ENCODE data around the gene ADGRL1. TPM values are rescaled to one million over a fixed set of nuclear protein-coding genes. Genes with fewer than 3 reads are reported as not detected.
"Not testable (repeated sequence)": the region's sequence is repeated elsewhere in the genome, so short reads cannot be mapped to it uniquely, and the experiment has no call there.

ADGRL1 gene
- polyA plus RNA-seq, 1 donor = 25.6 TPM

DNA sequence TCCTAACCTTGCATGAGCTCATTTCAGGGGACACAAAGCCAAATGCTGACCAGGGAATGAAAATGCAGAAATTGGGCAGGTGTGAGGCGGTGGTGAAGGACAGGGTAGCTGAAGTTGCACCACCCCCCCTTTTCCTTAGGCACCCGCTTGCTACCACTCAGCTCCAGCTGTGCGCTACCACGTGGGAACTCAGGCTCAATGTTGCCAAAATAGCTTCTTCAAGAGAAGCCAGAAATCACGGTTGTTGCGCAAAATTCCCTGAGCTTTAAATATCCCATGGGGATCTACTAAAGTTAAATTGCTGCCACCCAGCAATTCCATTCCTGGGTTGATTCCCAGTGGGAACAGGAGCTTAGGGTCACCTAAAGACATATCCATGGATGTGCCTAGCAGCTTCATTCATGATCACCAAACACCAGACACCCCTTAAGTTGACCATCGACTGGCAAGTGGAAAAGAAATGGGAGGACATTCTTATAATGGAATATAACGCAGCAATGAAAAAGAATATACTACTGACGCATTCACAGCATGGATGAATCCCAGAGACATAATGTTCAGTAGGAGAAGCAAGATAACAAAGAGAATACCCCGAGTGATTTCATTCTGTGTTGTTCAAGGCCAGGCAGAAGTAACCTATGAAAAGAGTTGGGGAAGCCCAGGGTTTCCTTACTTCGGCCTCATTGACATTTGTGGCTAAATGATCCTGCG, 12.8 kb upstream of the ADGRL1 start:
- Histone ChIP-seq H3K27me3 (ENCODE audit: control insufficient read depth, insufficient read depth, low read length) (no peaks in the 10 kb centered on the region), H3K4me3 (ENCODE audit: low read length) (no peak overlapping the region), H3K36me3 (ENCODE audit: control insufficient read depth, insufficient read depth, low read length) (no peaks in the 10 kb centered on the region), H3K4me1 (ENCODE audit: control insufficient read depth, insufficient read depth, low read length) (peaks cover 2% of the 10 kb centered on the region), H3K9me3 (ENCODE audit: control insufficient read depth, low read depth, low read length) (no peaks in the 10 kb centered on the region), H3K27ac (ENCODE audit: low read length) (no peak overlapping the region)
- 100% methylated on average over 2 of the region's 12 CpGs for WGBS (ENCODE audit: insufficient coverage, low lambda C conversion rate)
- DNase-seq = no peak

DNA sequence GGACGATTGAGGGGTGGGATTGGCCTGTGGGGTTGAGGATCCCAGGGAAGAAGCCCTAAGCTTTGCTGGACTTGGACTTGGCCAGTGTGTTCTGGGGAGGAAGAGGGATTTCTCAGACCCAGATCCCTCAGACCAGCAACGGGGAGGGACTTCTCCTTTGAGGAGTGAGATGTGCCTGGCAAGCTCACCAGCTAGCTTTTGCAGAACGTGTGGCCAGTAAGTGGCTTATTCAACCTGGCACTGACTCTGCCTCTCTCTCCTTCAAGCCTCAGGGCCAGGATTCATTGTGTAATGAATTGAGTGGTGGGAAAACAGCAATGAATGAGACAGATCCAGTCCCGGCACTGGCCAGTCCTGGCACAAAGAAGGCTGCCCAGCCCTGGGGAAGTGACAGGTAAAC, 11.9 kb upstream of the ADGRL1 start:
- not testable (repeated sequence) for H3K36me3 ChIP-seq (ENCODE audit: control insufficient read depth, insufficient read depth, low read length); H3K4me1 ChIP-seq (ENCODE audit: control insufficient read depth, insufficient read depth, low read length); H3K27me3 ChIP-seq (ENCODE audit: control insufficient read depth, insufficient read depth, low read length); DNase-seq; H3K9me3 ChIP-seq (ENCODE audit: control insufficient read depth, low read depth, low read length); H3K27ac ChIP-seq (ENCODE audit: low read length); H3K4me3 ChIP-seq (ENCODE audit: low read length)
- WGBS (ENCODE audit: insufficient coverage, low lambda C conversion rate) = no CpG with 5 or more reads among the region's 4 CpGs

DNA sequence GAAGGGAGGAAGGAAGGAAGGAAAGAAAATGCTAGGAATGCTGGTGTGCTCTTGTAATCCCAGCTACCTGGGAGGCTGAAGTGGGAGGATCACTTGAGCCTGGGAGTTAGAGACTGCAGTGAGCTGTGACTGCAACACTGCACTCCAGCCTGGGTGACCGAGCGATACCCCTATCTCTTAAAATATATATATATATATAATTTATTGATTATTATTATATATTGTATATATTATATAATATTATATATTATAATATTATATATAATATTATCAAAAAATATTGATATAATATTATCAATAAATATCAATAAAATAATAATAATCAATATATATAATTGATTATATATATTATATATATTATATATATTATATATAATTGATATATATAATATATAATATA, 8.6 kb upstream of the ADGRL1 start:
- Histone ChIP-seq H3K27ac (ENCODE audit: low read length) (no peak overlapping the region), H3K36me3 (ENCODE audit: control insufficient read depth, insufficient read depth, low read length) (no peaks in the 10 kb centered on the region), H3K4me1 (ENCODE audit: control insufficient read depth, insufficient read depth, low read length) (peaks cover 2% of the 10 kb centered on the region), H3K4me3 (ENCODE audit: low read length) (no peak overlapping the region), H3K27me3 (ENCODE audit: control insufficient read depth, insufficient read depth, low read length) (peaks cover 7% of the 10 kb centered on the region), H3K9me3 (ENCODE audit: control insufficient read depth, low read depth, low read length) (no peaks in the 10 kb centered on the region)
- no peak for DNase-seq
- no CpG with 5 or more reads among the region's 2 CpGs for WGBS (ENCODE audit: insufficient coverage, low lambda C conversion rate)

DNA sequence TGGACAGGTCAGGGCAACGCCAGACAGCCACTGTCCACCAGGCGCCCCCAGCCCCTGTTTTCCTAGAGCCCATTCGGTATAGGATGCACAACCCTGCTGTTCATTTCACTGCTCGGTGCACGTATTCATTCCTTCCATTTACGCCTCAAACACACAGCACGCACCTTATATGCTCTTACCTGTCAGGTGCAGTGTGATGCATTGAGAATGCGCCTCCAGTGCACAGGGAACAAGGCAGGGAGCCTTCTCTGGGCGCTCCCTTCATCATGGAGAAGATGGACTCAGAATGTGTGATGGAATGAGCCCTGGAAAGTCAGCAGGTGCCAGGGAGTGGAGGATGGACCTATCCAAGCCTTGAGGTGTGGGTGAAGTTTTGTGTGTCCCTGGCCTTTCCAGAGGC, 4.2 kb upstream of the ADGRL1 start:
- H3K27ac ChIP-seq (ENCODE audit: low read length); DNase-seq; H3K4me3 ChIP-seq (ENCODE audit: low read length); H3K9me3 ChIP-seq (ENCODE audit: control insufficient read depth, low read depth, low read length); H3K4me1 ChIP-seq (ENCODE audit: control insufficient read depth, insufficient read depth, low read length); H3K36me3 ChIP-seq (ENCODE audit: control insufficient read depth, insufficient read depth, low read length): not testable (repeated sequence)
- peaks cover 12% of the 10 kb centered on the region for H3K27me3 ChIP-seq (ENCODE audit: control insufficient read depth, insufficient read depth, low read length)
- WGBS (ENCODE audit: insufficient coverage, low lambda C conversion rate) = no CpG with 5 or more reads among the region's 9 CpGs

DNA sequence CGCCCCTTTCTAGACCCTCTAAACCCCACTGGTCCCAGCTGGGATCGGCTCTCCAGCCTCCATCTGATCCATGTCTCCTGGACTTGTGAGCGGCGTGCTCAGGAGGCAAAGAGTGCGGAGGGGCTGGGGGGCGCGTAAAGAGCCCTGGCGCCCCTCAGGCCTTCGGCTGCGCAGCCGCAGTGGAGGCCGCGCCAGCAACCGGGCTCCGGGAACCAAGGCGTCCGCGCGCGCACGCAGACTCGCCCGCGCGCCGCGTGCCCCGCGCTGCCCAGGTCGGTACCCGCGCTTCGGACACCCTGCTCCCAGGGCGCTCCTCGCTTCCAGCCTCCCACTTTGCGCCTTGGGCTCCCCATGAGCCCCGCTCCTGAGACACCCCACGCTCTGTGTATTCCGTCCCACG, 3.4 kb upstream of the ADGRL1 start:
- H3K27ac ChIP-seq (ENCODE audit: low read length); H3K9me3 ChIP-seq (ENCODE audit: control insufficient read depth, low read depth, low read length); H3K36me3 ChIP-seq (ENCODE audit: control insufficient read depth, insufficient read depth, low read length); DNase-seq; H3K4me1 ChIP-seq (ENCODE audit: control insufficient read depth, insufficient read depth, low read length): not testable (repeated sequence)
- peak overlapping the region; percentile 23 for H3K4me3 ChIP-seq (ENCODE audit: low read length)
- H3K27me3 ChIP-seq (ENCODE audit: control insufficient read depth, insufficient read depth, low read length) = peaks cover 12% of the 10 kb centered on the region
- no CpG with 5 or more reads among the region's 40 CpGs for WGBS (ENCODE audit: insufficient coverage, low lambda C conversion rate)

DNA sequence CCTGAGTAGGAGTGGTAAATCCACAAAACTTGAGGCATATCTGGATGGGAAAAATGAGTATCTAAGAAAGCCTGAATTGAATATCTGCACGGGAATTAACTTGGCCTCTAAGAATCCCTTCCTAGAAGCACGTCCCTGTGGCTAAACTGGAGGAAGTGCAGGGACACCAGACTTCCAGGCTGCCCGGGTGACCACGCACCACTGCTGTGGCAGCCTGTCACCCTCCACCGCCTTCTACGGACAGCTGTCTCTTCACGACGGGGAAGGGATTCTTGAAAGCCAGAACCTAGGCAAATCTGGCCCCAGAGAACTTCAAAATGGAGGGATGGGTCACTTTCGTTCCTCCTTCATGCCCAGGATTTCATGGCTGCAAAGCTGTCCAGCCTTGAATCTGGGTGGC, 2.5 kb upstream of the ADGRL1 start:
- not testable (repeated sequence) for H3K36me3 ChIP-seq (ENCODE audit: control insufficient read depth, insufficient read depth, low read length); H3K4me3 ChIP-seq (ENCODE audit: low read length); H3K9me3 ChIP-seq (ENCODE audit: control insufficient read depth, low read depth, low read length); H3K4me1 ChIP-seq (ENCODE audit: control insufficient read depth, insufficient read depth, low read length); H3K27ac ChIP-seq (ENCODE audit: low read length); DNase-seq
- peaks cover 12% of the 10 kb centered on the region for H3K27me3 ChIP-seq (ENCODE audit: control insufficient read depth, insufficient read depth, low read length)
- WGBS (ENCODE audit: insufficient coverage, low lambda C conversion rate) = no CpG with 5 or more reads among the region's 9 CpGs

DNA sequence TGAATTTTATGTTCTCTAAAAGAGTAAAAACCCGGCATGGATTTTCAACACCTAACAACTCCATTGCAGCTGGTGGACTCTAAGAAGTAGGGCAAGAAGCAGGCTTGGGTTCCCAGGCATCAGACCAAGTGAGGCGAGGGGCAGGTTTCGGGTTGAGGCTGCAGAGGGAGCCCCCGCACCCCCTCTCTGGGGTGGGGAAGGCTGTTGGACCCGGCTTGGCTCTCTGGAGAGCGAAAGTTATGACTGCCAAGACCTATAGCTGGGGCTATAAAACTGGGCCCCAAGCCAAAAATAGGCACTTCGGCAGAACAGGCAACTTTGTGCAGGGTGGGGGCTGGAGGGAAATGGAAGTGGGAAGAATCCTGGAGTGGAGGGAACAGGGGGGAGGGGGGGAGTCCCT, 1.8 kb upstream of the ADGRL1 start:
- WGBS (ENCODE audit: insufficient coverage, low lambda C conversion rate) = no CpG with 5 or more reads among the region's 7 CpGs
- not testable (repeated sequence) for H3K9me3 ChIP-seq (ENCODE audit: control insufficient read depth, low read depth, low read length); H3K4me1 ChIP-seq (ENCODE audit: control insufficient read depth, insufficient read depth, low read length); H3K36me3 ChIP-seq (ENCODE audit: control insufficient read depth, insufficient read depth, low read length)
- H3K27me3 ChIP-seq (ENCODE audit: control insufficient read depth, insufficient read depth, low read length) = peaks cover 12% of the 10 kb centered on the region
- peak in 1 of 2 donors; percentile 53 for DNase-seq
- peak overlapping the region; percentile 49 for H3K4me3 ChIP-seq (ENCODE audit: low read length)
- peak overlapping the region; percentile 53 for H3K27ac ChIP-seq (ENCODE audit: low read length)

DNA sequence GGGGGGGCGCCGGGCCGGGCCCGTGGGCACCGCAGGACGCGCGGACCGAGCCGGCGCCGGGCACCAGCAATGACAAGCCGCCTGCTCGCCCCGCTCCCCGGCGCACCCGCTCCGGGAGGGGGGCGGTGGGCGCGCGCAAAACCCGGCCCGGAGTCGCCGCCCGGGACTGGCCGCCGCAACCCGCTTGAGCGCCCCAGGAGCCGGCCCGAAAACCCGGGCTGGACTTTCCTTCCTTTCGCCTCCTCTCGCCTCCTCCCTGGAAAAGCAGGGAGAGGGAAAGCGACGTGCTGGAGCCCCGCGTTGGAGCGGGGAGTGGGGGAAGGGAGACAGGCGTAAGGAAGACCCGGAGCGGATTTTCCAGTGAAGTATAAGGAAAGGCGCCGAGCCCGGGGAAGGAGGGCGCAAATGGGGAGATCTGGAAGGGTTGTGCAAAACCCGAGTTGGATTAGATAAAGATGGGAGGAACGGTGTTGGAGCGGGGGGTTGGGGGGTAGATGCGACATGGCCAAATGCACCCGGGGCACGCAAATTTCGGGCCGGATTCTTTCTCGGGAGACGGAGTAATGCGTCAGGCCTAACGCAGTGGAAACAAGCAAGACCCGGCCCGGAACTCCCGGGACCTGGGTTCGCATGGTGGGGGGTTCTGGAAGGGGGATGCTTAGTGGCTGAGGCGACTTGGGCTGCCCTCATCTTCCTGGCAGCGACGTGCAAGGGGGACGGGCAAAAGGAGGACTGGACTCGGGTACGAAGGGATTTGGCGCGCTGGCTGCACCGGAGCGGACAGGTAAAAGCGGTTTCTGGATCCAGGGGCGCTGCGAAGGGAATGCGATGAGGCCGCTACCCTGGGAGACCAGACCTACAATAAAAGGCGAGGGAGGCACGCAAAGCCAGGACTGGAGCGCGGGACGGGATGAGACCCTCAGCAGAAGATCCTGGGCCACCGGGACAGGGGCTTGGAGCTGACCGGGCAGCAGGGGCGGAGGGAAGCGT, 1.1 kb upstream of the ADGRL1 start:
- DNase-seq = peak; percentile 95 to 98
- H3K27ac ChIP-seq (ENCODE audit: low read length) = peak overlapping the region; percentile 53
- H3K4me1 ChIP-seq (ENCODE audit: control insufficient read depth, insufficient read depth, low read length); H3K9me3 ChIP-seq (ENCODE audit: control insufficient read depth, low read depth, low read length); H3K36me3 ChIP-seq (ENCODE audit: control insufficient read depth, insufficient read depth, low read length): not testable (repeated sequence)
- 0% methylated on average over 5 of the region's 89 CpGs for whole genome bisulfite sequencing (ENCODE audit: insufficient coverage, low lambda C conversion rate)
- peaks cover 12% of the 10 kb centered on the region for H3K27me3 ChIP-seq (ENCODE audit: control insufficient read depth, insufficient read depth, low read length)
- peak overlapping the region; percentile 49 for H3K4me3 ChIP-seq (ENCODE audit: low read length)

DNA sequence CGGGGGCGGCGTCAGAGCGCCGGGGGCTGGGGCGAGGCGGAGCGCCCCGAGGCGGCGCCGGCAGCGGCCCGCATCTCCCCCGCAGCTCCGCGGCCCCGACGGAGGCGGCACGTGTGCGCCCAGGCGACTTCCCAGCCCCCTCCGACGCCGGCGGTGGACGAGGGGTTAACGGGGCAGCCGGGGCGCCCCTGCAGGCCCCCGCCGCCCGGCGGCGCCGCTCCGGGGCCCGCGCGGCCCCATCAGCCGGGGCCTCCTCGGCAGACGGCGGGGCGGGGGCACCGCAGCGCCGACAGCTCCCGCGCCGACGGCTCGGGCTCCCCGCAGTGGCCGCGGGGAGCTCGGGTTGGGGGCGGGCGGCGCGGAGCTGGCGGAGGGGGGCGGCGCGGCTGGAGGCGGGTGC, 339 bp upstream of the ADGRL1 start:
- not testable (repeated sequence) for H3K27ac ChIP-seq (ENCODE audit: low read length); H3K9me3 ChIP-seq (ENCODE audit: control insufficient read depth, low read depth, low read length); H3K4me1 ChIP-seq (ENCODE audit: control insufficient read depth, insufficient read depth, low read length); H3K36me3 ChIP-seq (ENCODE audit: control insufficient read depth, insufficient read depth, low read length)
- WGBS (ENCODE audit: insufficient coverage, low lambda C conversion rate) = no CpG with 5 or more reads among the region's 67 CpGs
- peak overlapping the region; percentile 50 for H3K4me3 ChIP-seq (ENCODE audit: low read length)
- peaks cover 12% of the 10 kb centered on the region for H3K27me3 ChIP-seq (ENCODE audit: control insufficient read depth, insufficient read depth, low read length)
- peak in 1 of 2 donors; percentile 43 for DNase-seq

DNA sequence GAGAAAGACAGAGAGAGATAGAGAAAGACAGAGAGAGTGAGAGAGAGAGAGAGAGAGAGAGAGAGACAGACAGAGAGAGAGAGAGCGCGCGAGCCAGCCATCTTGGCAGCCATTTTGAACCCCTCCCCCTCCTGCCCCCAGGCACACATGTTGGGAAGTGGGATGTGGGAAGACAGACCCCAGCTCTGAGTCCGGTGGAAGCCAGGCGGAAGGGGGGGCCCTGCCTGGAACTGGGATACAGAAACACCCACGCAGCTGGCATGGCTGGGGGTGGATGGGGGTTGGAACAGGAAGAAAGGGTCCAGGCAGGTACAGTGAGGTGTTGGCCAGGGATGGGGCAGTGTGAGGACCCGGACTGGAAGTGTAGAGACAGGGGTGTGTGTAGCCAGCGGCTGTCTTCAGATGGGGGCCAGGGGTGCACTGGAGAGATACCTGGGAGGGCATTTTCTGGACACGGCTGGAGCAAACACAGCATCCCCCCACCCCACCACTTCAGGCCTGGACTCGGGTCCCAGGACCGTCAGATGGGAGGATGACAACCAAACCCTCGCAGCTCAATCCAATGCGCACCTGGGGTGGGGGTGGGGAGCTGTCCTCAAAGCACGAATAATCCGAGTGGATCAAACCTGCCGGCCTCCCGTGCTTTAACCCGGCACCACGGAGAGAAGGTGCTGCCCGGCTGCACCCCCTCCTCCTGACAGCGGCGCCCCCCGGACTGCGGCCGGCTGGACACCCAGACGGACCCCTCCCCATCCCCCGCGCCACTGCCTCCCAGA, 1.1 kb downstream of the ADGRL1 start:
- H3K27ac ChIP-seq (ENCODE audit: low read length); H3K4me1 ChIP-seq (ENCODE audit: control insufficient read depth, insufficient read depth, low read length); DNase-seq; H3K27me3 ChIP-seq (ENCODE audit: control insufficient read depth, insufficient read depth, low read length); H3K36me3 ChIP-seq (ENCODE audit: control insufficient read depth, insufficient read depth, low read length); H3K9me3 ChIP-seq (ENCODE audit: control insufficient read depth, low read depth, low read length): not testable (repeated sequence)
- no CpG with 5 or more reads among the region's 28 CpGs for WGBS (ENCODE audit: insufficient coverage, low lambda C conversion rate)
- H3K4me3 ChIP-seq (ENCODE audit: low read length) = peak overlapping the region; percentile 44

Data from large intestine (tissue), 3 donors.